Peyer's patch (tissue), 4 donors: ENCODE measurements around the gene DLGAP4.

ENCODE experiments used
- POLR2A ChIP-seq, 2 donors: fragments of 450-650 bp; IDR thresholded peaks; one replicate each; pipeline ENCODE4 v1.5.1; 2017; ENCODE audit warnings: antibody characterized with exemption in 2 of 2, mild to moderate bottlenecking in 2 of 2, moderate library complexity in 2 of 2
- TF ChIP-seq, protein P1 (sequence below), 6 experiments: fragments of 450-650 bp in 4 of 6; fragments of 200-600 bp in 2 of 6; sonication (generic) in 1 of 6; IDR thresholded peaks; one replicate each; pipeline ENCODE4 v1.5.1; 2017 to 2019; ENCODE audit warnings: antibody characterized with exemption in 6 of 6, mild to moderate bottlenecking in 3 of 6, moderate library complexity in 1 of 6

DNA sequence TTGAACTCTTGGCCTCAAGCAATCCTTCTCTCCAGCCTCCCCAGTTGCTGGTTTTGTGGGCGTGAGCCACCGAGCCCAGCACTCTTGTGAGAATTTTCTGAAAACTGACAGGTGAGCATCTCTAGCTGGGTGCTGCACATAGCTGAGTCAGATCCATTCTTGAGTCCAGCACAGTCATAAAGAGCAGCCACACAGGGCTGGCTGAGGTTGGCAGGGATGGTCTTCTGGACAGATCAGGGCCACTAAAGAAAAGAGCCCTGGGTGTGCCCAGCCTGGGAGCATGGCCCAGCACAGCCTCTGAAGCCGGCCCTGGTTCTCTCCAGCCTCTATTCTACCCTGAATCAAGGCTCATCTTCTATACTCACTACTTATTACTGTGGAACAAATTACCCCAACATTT lies 11.5 kb downstream of the DLGAP4 start:
- TF ChIP-seq, protein P1, sequence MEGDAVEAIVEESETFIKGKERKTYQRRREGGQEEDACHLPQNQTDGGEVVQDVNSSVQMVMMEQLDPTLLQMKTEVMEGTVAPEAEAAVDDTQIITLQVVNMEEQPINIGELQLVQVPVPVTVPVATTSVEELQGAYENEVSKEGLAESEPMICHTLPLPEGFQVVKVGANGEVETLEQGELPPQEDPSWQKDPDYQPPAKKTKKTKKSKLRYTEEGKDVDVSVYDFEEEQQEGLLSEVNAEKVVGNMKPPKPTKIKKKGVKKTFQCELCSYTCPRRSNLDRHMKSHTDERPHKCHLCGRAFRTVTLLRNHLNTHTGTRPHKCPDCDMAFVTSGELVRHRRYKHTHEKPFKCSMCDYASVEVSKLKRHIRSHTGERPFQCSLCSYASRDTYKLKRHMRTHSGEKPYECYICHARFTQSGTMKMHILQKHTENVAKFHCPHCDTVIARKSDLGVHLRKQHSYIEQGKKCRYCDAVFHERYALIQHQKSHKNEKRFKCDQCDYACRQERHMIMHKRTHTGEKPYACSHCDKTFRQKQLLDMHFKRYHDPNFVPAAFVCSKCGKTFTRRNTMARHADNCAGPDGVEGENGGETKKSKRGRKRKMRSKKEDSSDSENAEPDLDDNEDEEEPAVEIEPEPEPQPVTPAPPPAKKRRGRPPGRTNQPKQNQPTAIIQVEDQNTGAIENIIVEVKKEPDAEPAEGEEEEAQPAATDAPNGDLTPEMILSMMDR (IDR thresholded peaks at IDR 0.05), result no peak
- no peak for TF ChIP-seq POLR2A (IDR thresholded peaks at IDR 0.05)
